A549 (cell line): ENCODE results near the gene GSTK1.

ENCODE experiments used
- BHLHE40 ChIP-seq: IDR thresholded peaks from 2 replicates; pipeline ENCODE4 v1.6.1; 2012; ENCODE audit warnings: low read depth, low read length, inconsistent platforms
- CEBPB ChIP-seq, 2 experiments: fragments of >200 bp in 1 of 2; sonication (Bioruptor Twin) in 1 of 2; formaldehyde crosslinking in 1 of 2; IDR thresholded peaks; 2 replicates each; pipeline ENCODE4 v1.6.1; 2012 to 2016
- CHD2 ChIP-seq: fragments of 150-350 bp; IDR thresholded peaks from 2 replicates; pipeline ENCODE4 v1.6.1; 2014; ENCODE audit warnings: low read length; ENCODE audit not compliant: partially characterized antibody
- EP300 ChIP-seq, 2 experiments: fragments of >200 bp; sonication (Bioruptor Twin); formaldehyde crosslinking; IDR thresholded peaks; 2 replicates in 1 of 2; 3 replicates in 1 of 2; pipeline ENCODE4 v1.6.1; 2016 to 2017
- HDAC2 ChIP-seq: fragments of 200-600 bp; sonication (generic); IDR thresholded peaks from 2 replicates; pipeline ENCODE4 v1.6.1; 2016
- JUNB ChIP-seq: fragments of >200 bp; sonication (Bioruptor Twin); formaldehyde crosslinking; IDR thresholded peaks from 2 replicates; pipeline ENCODE4 v1.6.1; 2016
- TF ChIP-seq, protein P1 (sequence below): fragments of 450-650 bp; IDR thresholded peaks from 2 replicates; pipeline ENCODE4 v1.6.1; 2014; ENCODE audit warnings: antibody characterized with exemption
- TF ChIP-seq, protein P2 (sequence below): fragments of 200-600 bp; sonication (generic); IDR thresholded peaks from 2 replicates; pipeline ENCODE4 v1.6.1; 2016; ENCODE audit warnings: antibody characterized with exemption, mild to moderate bottlenecking, moderate library complexity
- TF ChIP-seq, protein P3 (sequence below): fragments of >200 bp; sonication (Bioruptor Twin); formaldehyde crosslinking; IDR thresholded peaks from 3 replicates; pipeline ENCODE4 v1.5.1; 2016
- TF ChIP-seq, protein P4 (sequence below): IDR thresholded peaks from 2 replicates; pipeline ENCODE4 v1.6.1; 2012

DNA sequence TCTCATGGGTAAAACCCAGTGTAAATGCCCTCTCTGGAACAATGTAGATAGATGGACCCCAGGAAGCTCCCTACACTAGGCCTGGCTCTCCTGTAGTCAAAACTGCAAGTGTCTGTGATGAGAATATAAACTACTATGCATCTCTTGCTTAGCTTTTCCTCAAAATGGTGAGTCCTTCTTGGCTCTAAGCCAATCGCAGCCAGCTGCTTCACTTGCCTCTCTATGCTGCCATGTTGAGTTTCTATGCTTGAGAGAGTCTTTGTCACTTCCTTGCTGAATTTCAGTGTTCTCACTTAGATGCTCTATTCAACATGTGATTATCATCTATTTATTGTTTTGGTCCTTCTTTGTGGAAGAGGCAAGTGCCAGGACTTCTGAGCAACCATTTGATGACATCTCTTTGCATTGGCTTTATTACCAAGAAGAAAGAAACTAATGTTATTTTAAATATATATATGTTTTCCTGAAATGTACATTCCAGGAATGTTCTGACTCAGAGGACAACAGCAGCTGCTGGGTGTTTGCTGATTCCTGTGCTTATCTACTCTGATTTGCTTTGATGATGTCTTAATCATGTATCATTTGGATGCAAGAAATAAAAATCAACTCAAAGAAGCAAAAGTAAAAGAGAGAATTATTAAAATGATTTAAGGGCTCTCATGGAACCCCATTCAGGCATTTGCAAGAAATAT lies 24.8 kb upstream of the GSTK1 start:
- TF ChIP-seq, protein P1, sequence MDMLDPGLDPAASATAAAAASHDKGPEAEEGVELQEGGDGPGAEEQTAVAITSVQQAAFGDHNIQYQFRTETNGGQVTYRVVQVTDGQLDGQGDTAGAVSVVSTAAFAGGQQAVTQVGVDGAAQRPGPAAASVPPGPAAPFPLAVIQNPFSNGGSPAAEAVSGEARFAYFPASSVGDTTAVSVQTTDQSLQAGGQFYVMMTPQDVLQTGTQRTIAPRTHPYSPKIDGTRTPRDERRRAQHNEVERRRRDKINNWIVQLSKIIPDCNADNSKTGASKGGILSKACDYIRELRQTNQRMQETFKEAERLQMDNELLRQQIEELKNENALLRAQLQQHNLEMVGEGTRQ, result no peak
- TF ChIP-seq CEBPB (IDR thresholded peaks at IDR 0.05), result no peak
- TF ChIP-seq JUNB, result no peak
- TF ChIP-seq, protein P2, sequence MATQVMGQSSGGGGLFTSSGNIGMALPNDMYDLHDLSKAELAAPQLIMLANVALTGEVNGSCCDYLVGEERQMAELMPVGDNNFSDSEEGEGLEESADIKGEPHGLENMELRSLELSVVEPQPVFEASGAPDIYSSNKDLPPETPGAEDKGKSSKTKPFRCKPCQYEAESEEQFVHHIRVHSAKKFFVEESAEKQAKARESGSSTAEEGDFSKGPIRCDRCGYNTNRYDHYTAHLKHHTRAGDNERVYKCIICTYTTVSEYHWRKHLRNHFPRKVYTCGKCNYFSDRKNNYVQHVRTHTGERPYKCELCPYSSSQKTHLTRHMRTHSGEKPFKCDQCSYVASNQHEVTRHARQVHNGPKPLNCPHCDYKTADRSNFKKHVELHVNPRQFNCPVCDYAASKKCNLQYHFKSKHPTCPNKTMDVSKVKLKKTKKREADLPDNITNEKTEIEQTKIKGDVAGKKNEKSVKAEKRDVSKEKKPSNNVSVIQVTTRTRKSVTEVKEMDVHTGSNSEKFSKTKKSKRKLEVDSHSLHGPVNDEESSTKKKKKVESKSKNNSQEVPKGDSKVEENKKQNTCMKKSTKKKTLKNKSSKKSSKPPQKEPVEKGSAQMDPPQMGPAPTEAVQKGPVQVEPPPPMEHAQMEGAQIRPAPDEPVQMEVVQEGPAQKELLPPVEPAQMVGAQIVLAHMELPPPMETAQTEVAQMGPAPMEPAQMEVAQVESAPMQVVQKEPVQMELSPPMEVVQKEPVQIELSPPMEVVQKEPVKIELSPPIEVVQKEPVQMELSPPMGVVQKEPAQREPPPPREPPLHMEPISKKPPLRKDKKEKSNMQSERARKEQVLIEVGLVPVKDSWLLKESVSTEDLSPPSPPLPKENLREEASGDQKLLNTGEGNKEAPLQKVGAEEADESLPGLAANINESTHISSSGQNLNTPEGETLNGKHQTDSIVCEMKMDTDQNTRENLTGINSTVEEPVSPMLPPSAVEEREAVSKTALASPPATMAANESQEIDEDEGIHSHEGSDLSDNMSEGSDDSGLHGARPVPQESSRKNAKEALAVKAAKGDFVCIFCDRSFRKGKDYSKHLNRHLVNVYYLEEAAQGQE, result no peak
- no peak for TF ChIP-seq CHD2
- TF ChIP-seq, protein P3, sequence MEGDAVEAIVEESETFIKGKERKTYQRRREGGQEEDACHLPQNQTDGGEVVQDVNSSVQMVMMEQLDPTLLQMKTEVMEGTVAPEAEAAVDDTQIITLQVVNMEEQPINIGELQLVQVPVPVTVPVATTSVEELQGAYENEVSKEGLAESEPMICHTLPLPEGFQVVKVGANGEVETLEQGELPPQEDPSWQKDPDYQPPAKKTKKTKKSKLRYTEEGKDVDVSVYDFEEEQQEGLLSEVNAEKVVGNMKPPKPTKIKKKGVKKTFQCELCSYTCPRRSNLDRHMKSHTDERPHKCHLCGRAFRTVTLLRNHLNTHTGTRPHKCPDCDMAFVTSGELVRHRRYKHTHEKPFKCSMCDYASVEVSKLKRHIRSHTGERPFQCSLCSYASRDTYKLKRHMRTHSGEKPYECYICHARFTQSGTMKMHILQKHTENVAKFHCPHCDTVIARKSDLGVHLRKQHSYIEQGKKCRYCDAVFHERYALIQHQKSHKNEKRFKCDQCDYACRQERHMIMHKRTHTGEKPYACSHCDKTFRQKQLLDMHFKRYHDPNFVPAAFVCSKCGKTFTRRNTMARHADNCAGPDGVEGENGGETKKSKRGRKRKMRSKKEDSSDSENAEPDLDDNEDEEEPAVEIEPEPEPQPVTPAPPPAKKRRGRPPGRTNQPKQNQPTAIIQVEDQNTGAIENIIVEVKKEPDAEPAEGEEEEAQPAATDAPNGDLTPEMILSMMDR, result no peak
- no peak for TF ChIP-seq BHLHE40
- TF ChIP-seq, protein P4, sequence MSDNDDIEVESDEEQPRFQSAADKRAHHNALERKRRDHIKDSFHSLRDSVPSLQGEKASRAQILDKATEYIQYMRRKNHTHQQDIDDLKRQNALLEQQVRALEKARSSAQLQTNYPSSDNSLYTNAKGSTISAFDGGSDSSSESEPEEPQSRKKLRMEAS, result no peak
- no peak for TF ChIP-seq EP300 (IDR thresholded peaks at IDR 0.05)
- TF ChIP-seq HDAC2, result no peak
